Trophoblast cell (in vitro differentiated cells and primary cell): ENCODE results near the gene ERI3.

Experiments
- DNase-seq, 2 donors: peaks; one replicate each; pipeline ENCODE4 v3.0.0-alpha.2; 2016
- H2AFZ ChIP-seq: 2 replicates; pipeline ENCODE4 v1.6.1; 2013; ENCODE audit warnings: low read length, moderate library complexity, mild to moderate bottlenecking; ENCODE audit not compliant: insufficient read depth, poor library complexity
- H2AK5ac ChIP-seq: 2 replicates; pipeline ENCODE4 v1.6.1; 2013; ENCODE audit warnings: mild to moderate bottlenecking, low read length
- H2BK120ac ChIP-seq: 2 replicates; pipeline ENCODE4 v1.6.1; 2013; ENCODE audit warnings: low read length, mild to moderate bottlenecking, moderate library complexity; ENCODE audit not compliant: insufficient read depth, poor library complexity
- H2BK12ac ChIP-seq: 2 replicates; pipeline ENCODE4 v1.6.1; 2013; ENCODE audit warnings: mild to moderate bottlenecking, low read length, moderate library complexity
- H2BK5ac ChIP-seq: 2 replicates; pipeline ENCODE4 v1.6.1; 2013; ENCODE audit warnings: low read length, low read depth, moderate library complexity, mild to moderate bottlenecking; ENCODE audit not compliant: poor library complexity
- H3K14ac ChIP-seq: 2 replicates; pipeline ENCODE4 v1.6.1; 2013; ENCODE audit warnings: mild to moderate bottlenecking, low read length
- H3K18ac ChIP-seq: 2 replicates; pipeline ENCODE4 v1.6.1; 2013; ENCODE audit warnings: mild to moderate bottlenecking, low read length
- H3K23ac ChIP-seq: 2 replicates; pipeline ENCODE4 v1.6.1; 2013; ENCODE audit warnings: low read length
- H3K27ac ChIP-seq: 2 replicates; pipeline ENCODE4 v1.5.1; 2013; ENCODE audit warnings: low read depth, mild to moderate bottlenecking, inconsistent platforms, low read length, moderate library complexity
- H3K27me3 ChIP-seq: 2 replicates; pipeline ENCODE4 v1.6.1; 2013; ENCODE audit warnings: inconsistent platforms, mild to moderate bottlenecking, low read length, moderate library complexity; ENCODE audit not compliant: insufficient read depth
- H3K36me3 ChIP-seq, 2 experiments: 1 replicate in 1 of 2; 2 replicates in 1 of 2; pipeline ENCODE4 v1.6.1; 2013; ENCODE audit warnings: low read length in 2 of 2, mild to moderate bottlenecking in 2 of 2, moderate library complexity in 1 of 2; ENCODE audit not compliant: insufficient read depth in 2 of 2, control insufficient read depth in 1 of 2
- H3K4ac ChIP-seq: 2 replicates; pipeline ENCODE4 v1.6.1; 2013; ENCODE audit warnings: low read depth, mild to moderate bottlenecking, low read length, moderate library complexity
- H3K4me1 ChIP-seq, 2 experiments: 1 replicate in 1 of 2; 2 replicates in 1 of 2; pipeline ENCODE4 v1.6.1; 2013; ENCODE audit warnings: low read length in 2 of 2, mild to moderate bottlenecking in 2 of 2, moderate library complexity in 1 of 2; ENCODE audit not compliant: insufficient read depth in 2 of 2, control insufficient read depth in 1 of 2
- H3K4me2 ChIP-seq: 2 replicates; pipeline ENCODE4 v1.6.1; 2013; ENCODE audit warnings: inconsistent platforms, mild to moderate bottlenecking, low read length, moderate library complexity
- H3K4me3 ChIP-seq: 2 replicates; pipeline ENCODE4 v1.5.1; 2013; ENCODE audit warnings: mild to moderate bottlenecking, low read depth, low read length, inconsistent platforms
- H3K79me1 ChIP-seq: one replicate; pipeline ENCODE4 v1.6.1; 2013; ENCODE audit warnings: low read length
- H3K79me2 ChIP-seq: 2 replicates; pipeline ENCODE4 v1.6.1; 2013; ENCODE audit warnings: low read length, mild to moderate bottlenecking; ENCODE audit not compliant: control insufficient read depth, insufficient read depth, poor library complexity
- H3K9ac ChIP-seq: 2 replicates; pipeline ENCODE4 v1.6.1; 2013; ENCODE audit warnings: mild to moderate bottlenecking, low read length
- H3K9me3 ChIP-seq: 2 replicates; pipeline ENCODE4 v1.6.1; 2013; ENCODE audit warnings: low read depth, mild to moderate bottlenecking, control low read depth, inconsistent platforms, low read length; ENCODE audit not compliant: insufficient read depth
- H4K12ac ChIP-seq: 2 replicates; pipeline ENCODE4 v1.6.1; 2013; ENCODE audit warnings: low read depth, mild to moderate bottlenecking, low read length, moderate library complexity
- H4K8ac ChIP-seq: 2 replicates; pipeline ENCODE4 v1.6.1; 2013; ENCODE audit warnings: low read depth, mild to moderate bottlenecking, low read length, moderate library complexity
- H4K91ac ChIP-seq: one replicate; pipeline ENCODE4 v1.6.1; 2013; ENCODE audit warnings: low read depth, mild to moderate bottlenecking, low read length, moderate library complexity
- WGBS: extraction: QIAGEN DNeasy Blood & Tissue Kit; methylation state at CpG from one replicate; pipeline ENCODE4 v1.1.7; 2013; ENCODE audit warnings: missing lambda C conversion rate; ENCODE audit not compliant: insufficient read length, insufficient coverage; ENCODE audit errors: extremely low coverage; 5-methylcytosine and 5-hydroxymethylcytosine counted together

ERI3 gene

GRCh38 chr1:44354268-44354839 is 703 bp downstream of the ERI3 start:
- Histone ChIP-seq H3K18ac (peak overlapping the region; percentile 87), H2BK12ac (no peak overlapping the region), H3K4ac (peak overlapping the region; percentile 77), H3K79me1 (peaks cover 4% of the 10 kb centered on the region), H3K14ac (peak overlapping the region; percentile 71), H3K27ac (no peak overlapping the region), H3K4me2 (peak overlapping the region; percentile 85), H2BK5ac (no peak overlapping the region), H3K27me3 (no peaks in the 10 kb centered on the region), H3K9me3 (no peaks in the 10 kb centered on the region), H3K4me1 (peaks cover 4 to 9% of the 10 kb centered on the region in 2 experiments), H3K79me2 (peaks cover 4% of the 10 kb centered on the region), H4K8ac (peak overlapping the region; percentile 95), H2AK5ac (peak overlapping the region; percentile 64), H2AFZ (peak overlapping the region; percentile 82), H4K91ac (peak overlapping the region; percentile 77), H4K12ac (peak overlapping the region; percentile 80), H3K9ac (peak overlapping the region; percentile 96), H3K36me3 (no peaks in the 10 kb centered on the region), H3K4me3 (peak overlapping the region; percentile 95), H2BK120ac (no peak overlapping the region), H3K23ac (no peak overlapping the region)
- DNase-seq: no peak
- no CpG with 5 or more reads among the region's 10 CpGs for WGBS

GRCh38 chr1:44353604-44354003 is 1.5 kb downstream of the ERI3 start:
- no CpG with 5 or more reads among the region's 1 CpG for WGBS

GRCh38 chr1:44351289-44351688 is 3.8 kb downstream of the ERI3 start:
- H3K18ac ChIP-seq: no peak overlapping the region
- H4K8ac ChIP-seq: no peak overlapping the region
- no peak overlapping the region for H2AK5ac ChIP-seq
- no peaks in the 10 kb centered on the region for H3K27me3 ChIP-seq
- H3K79me2 ChIP-seq: peaks cover 4% of the 10 kb centered on the region
- no peak overlapping the region for H3K4me2 ChIP-seq
- H2BK5ac ChIP-seq: no peak overlapping the region
- H3K14ac ChIP-seq: no peak overlapping the region
- H3K4me1 ChIP-seq: peaks cover 4 to 9% of the 10 kb centered on the region in 2 experiments
- WGBS: no CpG with 5 or more reads among the region's 2 CpGs
- no peak for DNase-seq
- H3K36me3 ChIP-seq: no peaks in the 10 kb centered on the region
- H3K23ac ChIP-seq: no peak overlapping the region
- H4K12ac ChIP-seq: no peak overlapping the region
- H2BK12ac ChIP-seq: no peak overlapping the region
- H4K91ac ChIP-seq: no peak overlapping the region
- no peak overlapping the region for H2BK120ac ChIP-seq
- H3K79me1 ChIP-seq: peaks cover 4% of the 10 kb centered on the region
- H3K4me3 ChIP-seq: no peak overlapping the region
- no peaks in the 10 kb centered on the region for H3K9me3 ChIP-seq
- H3K4ac ChIP-seq: no peak overlapping the region
- no peak overlapping the region for H2AFZ ChIP-seq
- H3K9ac ChIP-seq: no peak overlapping the region
- no peak overlapping the region for H3K27ac ChIP-seq

More at GRCh38 chr1:44353604-44354003, 1.5 kb downstream of the ERI3 start:
- Histone ChIP-seq H3K4me3 (no peak overlapping the region), H3K4ac (no peak overlapping the region), H2AFZ (no peak overlapping the region), H3K79me1 (peaks cover 4% of the 10 kb centered on the region), H3K27ac (no peak overlapping the region), H2BK12ac (no peak overlapping the region), H3K4me1 (peaks cover 4 to 9% of the 10 kb centered on the region in 2 experiments), H3K18ac (no peak overlapping the region), H2BK120ac (no peak overlapping the region), H3K79me2 (peaks cover 4% of the 10 kb centered on the region), H3K4me2 (no peak overlapping the region), H2BK5ac (no peak overlapping the region), H3K9ac (no peak overlapping the region), H3K14ac (no peak overlapping the region), H3K36me3 (no peaks in the 10 kb centered on the region), H2AK5ac (no peak overlapping the region), H4K12ac (no peak overlapping the region), H3K27me3 (no peaks in the 10 kb centered on the region), H3K9me3 (no peaks in the 10 kb centered on the region), H4K91ac (no peak overlapping the region), H4K8ac (no peak overlapping the region), H3K23ac (no peak overlapping the region)
- no peak for DNase-seq

- peaks cover 0 to 2% of the 10 kb centered on the region in 2 experiments for H3K4me1 ChIP-seq
- H2AFZ ChIP-seq: no peak overlapping the region
- no peak overlapping the region for H3K4me2 ChIP-seq
- no peak overlapping the region for H2BK5ac ChIP-seq
- no peak overlapping the region for H4K8ac ChIP-seq
- no peak overlapping the region for H4K12ac ChIP-seq
- no peaks in the 10 kb centered on the region for H3K79me1 ChIP-seq
- H3K9ac ChIP-seq: no peak overlapping the region
- H3K27me3 ChIP-seq: no peaks in the 10 kb centered on the region
- no peak overlapping the region for H2BK120ac ChIP-seq
- no peak overlapping the region for H3K23ac ChIP-seq
- no peaks in the 10 kb centered on the region for H3K79me2 ChIP-seq
- WGBS: no CpG with 5 or more reads among the region's 4 CpGs
- H3K14ac ChIP-seq: no peak overlapping the region
- no peaks in the 10 kb centered on the region for H3K36me3 ChIP-seq
- no peak overlapping the region for H3K27ac ChIP-seq
- no peak overlapping the region for H2AK5ac ChIP-seq
- H3K4me3 ChIP-seq: no peak overlapping the region
- H3K9me3 ChIP-seq: no peaks in the 10 kb centered on the region
- no peak overlapping the region for H3K4ac ChIP-seq
- H3K18ac ChIP-seq: no peak overlapping the region
- no peak overlapping the region for H4K91ac ChIP-seq
- no peak for DNase-seq
- H2BK12ac ChIP-seq: no peak overlapping the region
These were observed 7.0 kb downstream of the ERI3 start for GRCh38 chr1:44348061-44348485.
